Stimulated activated CD8-positive, alpha-beta memory T cell treated with anti-CD3 and anti-CD28 coated beads, Interleukin-15, amount 100 ng/mL, for 24 hours (primary cell): ENCODE measurements around the gene MTA1.

Source experiments
- DNase-seq: peaks from one replicate; pipeline ENCODE4 v3.0.0-alpha.2; 2020; ENCODE audit warnings: low read depth

Gene MTA1

GRCh38 chr14:105387530-105387922, 32.1 kb upstream of the MTA1 start:
- no peak for DNase-seq

GRCh38 chr14:105388110-105388951, 31.3 kb upstream of the MTA1 start:
- no peak for DNase-seq

GRCh38 chr14:105388976-105389375, 30.7 kb upstream of the MTA1 start:
- DNase-seq = no peak

- DNase-seq = no peak
Observed at GRCh38 chr14:105389534-105389933, 30.1 kb upstream of the MTA1 start.

- DNase-seq = no peak
Observed at GRCh38 chr14:105389976-105390848, 29.4 kb upstream of the MTA1 start.

DNA sequence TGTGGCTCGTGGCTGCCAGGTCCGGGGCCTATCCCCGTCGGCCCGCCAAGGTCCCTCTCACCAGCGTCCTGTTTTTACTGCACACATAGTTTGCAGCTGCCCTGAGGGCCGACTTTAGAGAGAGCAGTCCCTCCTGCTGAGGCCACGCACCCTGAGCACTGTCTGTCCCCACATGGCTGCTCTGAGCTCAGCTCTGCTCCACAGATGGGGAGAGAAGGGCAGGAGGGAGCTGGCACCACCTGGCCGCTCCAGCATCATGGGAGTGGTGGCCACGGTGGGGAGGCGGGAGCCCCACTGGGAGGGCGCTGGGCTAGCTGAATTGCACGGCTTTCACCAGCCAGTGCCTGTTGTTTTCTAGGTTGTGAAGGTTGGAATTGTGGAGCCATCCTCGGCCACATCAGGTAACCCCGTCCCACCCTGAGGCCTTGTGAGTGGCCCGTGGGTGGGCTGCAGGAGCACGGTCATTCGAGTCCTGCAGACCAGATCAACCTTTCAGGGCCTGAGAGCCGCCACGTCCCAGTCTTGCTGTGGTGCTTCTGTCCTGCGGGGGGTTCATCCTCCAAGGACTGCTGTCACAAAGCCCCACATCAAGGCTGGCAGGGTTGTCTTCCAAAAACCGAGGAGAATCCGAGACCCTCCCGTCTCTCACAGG, 28.7 kb upstream of the MTA1 start:
- DNase-seq = no peak

DNA sequence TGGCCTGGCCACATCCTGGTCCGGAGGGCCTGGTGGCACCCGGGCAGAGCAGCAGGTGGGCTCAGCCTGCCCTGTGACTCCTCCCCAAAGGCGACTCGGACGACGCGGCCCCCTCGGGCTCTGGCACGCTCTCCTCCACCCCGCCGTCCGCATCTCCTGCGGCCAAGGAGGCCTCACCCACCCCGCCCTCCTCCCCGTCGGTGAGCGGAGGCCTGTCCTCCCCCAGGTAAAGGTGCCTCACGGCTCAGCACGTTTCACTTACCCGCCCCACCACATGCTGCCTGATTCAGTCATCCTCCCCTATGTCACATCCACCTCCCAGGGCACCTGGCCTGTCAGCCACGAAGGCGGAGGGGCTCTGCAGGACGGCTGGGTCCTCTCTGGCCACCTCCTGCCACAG, 28.1 kb upstream of the MTA1 start:
- no peak for DNase-seq

- no peak for DNase-seq
Observed at GRCh38 chr14:105392131-105393090, 27.2 kb upstream of the MTA1 start.

DNA sequence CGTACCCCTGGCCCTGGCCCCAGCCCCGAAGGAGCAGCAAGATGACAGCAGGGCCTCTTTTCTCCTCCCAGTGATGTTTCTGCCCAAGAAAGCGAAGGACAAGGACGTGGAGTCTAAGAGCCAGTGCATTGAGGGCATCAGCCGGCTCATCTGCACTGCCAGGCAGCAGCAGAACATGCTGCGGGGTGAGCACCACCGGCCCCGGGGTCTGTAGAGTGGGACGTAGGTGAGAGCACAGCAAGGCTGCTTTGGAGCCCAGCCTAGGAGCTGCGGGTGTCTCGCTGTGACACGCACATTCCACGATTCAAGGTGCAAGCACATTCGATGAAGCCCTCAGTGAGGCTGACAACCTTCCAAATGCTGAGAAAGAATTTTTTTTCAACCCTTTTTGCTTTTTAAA, 26.5 kb upstream of the MTA1 start:
- DNase-seq = no peak

- no peak for DNase-seq
Observed at GRCh38 chr14:105394714-105395537, 24.7 kb upstream of the MTA1 start.

- no peak for DNase-seq
Observed at GRCh38 chr14:105395538-105395854, 24.1 kb upstream of the MTA1 start.

- no peak for DNase-seq
Observed at GRCh38 chr14:105397350-105397931, 22.2 kb upstream of the MTA1 start.

DNA sequence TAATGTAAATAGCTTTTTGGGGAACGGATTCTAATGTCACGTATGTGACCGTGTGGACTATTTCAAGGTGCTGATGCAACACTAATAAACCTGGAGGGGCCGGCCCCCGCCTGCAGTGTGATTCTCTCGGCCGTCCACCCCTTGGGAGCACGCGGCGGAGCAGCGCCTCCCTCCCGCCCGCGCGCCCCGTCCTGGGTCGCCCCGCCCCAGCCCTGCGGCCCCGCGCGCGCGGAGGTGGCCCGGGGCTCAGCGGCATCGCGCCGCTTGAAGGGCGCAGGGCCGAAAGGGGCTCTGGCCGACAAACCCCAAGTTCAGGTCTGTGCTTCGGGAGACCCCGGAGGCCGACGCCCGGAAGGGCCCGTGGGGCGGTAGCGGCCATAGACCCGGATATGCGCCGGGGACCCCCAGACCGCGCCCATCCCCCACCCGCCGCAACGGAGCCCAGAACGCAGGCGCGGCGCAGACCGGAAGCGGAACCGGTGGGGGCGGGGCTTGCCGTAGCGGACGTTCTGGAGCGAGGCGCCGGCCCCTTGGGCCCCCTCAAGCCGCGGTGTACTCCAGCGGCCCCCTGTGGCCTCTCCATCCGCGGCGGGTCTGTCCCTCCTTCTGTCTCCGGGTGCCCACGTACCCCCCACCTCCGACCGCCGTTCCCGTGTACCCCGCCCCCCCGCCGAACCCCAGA, 21.4 kb upstream of the MTA1 start, which contains the start of gene TEX22:
Gene TEX22 (plus strand): TSS at position 495 of the 682 bp plus-strand sequence. CDS start 803 bp downstream, outside the sequence.
- peak; percentile 99 for DNase-seq

- no peak for DNase-seq
Observed at GRCh38 chr14:105398726-105399465, 20.7 kb upstream of the MTA1 start.

DNA sequence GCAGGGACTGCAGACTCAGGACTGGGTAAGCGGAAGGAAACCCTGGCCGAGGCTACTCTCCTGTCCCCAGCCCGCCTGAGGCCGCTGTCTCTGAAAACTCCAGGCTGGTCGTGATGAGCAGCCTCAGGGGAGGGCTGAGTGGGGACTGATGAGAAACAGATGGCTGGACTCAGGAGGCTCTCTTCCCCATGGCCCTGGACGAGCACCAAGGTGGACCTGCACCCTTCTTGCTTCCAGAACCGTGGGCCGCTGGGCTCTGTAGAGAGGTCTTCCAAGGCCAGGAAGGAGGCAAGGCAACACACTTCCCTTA, 20.2 kb upstream of the MTA1 start:
- no peak for DNase-seq

DNA sequence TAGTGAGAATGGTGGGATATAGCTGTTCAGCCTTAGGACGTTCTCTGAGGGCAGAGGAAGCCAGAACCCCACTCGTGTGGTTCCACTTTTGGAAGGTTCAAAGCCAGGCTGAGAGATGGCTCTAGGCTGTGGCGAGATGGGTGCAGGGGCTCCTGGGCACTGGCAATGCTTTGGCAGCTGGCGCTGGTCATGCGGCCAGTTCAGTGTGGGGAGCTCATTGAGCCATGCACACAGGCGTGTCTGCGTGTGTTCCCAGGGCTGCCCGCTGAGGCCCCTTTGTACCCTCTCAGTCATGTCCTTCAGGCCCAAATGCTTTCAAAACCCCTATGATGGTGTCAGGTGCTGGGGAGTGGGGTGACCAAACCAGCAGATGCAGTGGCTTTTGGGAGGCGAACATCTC, 19.6 kb upstream of the MTA1 start:
- DNase-seq = no peak

DNA sequence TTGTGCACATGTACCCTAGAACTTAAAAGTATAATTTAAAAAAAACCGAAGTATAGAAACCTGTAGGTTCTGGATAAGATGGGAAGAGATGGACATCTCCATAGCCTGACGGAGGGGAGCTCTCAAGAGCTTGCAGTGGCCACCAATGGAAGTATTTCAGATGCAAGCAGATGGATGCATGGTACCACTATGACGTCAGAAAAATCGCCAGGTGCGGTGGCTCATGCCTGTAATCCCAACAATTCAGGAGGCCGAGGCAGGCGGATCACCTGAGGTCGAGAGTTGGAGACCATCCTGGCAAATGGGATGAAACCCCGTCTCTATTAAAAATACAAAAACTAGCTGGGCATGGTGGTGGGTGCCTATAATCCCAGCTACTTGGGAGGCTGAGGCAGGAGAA, 17.9 kb upstream of the MTA1 start:
- DNase-seq = no peak

DNA sequence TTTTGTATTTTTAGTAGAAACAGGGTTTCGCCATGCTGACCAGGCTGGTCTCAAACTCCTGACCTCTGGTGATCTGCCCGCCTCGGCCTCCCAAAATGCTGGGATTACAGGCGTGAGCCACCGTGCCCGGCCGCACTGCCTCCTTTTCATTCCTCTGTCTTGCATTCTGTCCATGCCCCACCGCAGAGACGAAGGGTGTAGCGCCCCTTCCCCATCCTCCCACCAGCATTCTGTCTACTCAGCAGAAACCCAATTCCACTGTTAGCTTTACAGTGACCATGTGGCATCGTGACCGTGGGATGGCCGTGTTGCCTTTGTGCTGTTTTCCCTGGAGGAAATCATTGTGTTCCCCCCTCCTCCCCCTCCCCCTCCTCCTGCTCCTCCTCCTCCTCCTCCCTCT, 11.0 kb upstream of the MTA1 start:
- no peak for DNase-seq

- no peak for DNase-seq
Observed at GRCh38 chr14:105409364-105409763, 10.3 kb upstream of the MTA1 start.
